ENCODE measurements around the gene GBP2. TPM values are rescaled to one million over a fixed set of nuclear protein-coding genes. Genes with fewer than 3 reads are reported as not detected.

The GBP2 gene, protein sequence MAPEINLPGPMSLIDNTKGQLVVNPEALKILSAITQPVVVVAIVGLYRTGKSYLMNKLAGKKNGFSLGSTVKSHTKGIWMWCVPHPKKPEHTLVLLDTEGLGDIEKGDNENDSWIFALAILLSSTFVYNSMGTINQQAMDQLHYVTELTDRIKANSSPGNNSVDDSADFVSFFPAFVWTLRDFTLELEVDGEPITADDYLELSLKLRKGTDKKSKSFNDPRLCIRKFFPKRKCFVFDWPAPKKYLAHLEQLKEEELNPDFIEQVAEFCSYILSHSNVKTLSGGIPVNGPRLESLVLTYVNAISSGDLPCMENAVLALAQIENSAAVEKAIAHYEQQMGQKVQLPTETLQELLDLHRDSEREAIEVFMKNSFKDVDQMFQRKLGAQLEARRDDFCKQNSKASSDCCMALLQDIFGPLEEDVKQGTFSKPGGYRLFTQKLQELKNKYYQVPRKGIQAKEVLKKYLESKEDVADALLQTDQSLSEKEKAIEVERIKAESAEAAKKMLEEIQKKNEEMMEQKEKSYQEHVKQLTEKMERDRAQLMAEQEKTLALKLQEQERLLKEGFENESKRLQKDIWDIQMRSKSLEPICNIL
- total RNA-seq: 0.79 and 1.8 TPM in 2 replicates

DNA sequence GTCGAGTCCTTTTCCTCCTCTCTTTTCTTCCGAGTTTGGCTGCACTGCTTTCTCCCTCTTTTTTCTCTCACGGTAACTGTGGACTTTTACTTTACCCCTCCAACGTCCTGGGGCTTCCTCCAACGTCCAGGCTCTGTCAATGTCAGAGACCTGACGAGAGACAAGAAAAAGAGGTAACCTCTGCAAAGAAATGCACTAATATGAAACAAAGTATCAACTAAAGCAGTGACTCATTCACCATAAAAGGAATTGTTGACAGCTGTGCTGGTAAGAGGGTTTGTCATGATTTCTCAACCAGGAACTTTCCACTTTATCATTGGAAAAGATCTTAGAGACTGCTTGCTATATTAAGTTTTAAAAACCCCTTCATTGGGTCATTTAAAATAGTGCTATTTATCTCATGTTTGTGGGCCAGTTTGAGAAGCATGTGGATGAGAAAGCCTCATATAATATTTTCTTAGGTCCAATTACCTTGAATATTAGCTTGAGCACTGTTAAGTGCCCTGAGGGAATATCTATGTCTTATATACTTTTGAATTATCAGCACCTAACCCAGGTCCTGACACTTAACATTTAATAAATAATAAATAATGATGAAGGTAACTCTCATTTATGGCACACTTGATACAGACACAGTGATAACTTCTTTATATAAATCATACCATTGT lies at the start of gene GBP2:
GBP2 (minus strand) TSS at position 202 of the 668 bp plus-strand sequence. CDS start 4,148 bp downstream, outside the sequence.
- FAIRE-seq: no peak
- no peaks in the 10 kb centered on the region for H3K27me3 ChIP-seq (ENCODE audit: control insufficient read depth, insufficient read depth, low read length)
- peak; percentile 89 for DNase-seq (ENCODE audit: low read depth)
- TF ChIP-seq, protein P1, sequence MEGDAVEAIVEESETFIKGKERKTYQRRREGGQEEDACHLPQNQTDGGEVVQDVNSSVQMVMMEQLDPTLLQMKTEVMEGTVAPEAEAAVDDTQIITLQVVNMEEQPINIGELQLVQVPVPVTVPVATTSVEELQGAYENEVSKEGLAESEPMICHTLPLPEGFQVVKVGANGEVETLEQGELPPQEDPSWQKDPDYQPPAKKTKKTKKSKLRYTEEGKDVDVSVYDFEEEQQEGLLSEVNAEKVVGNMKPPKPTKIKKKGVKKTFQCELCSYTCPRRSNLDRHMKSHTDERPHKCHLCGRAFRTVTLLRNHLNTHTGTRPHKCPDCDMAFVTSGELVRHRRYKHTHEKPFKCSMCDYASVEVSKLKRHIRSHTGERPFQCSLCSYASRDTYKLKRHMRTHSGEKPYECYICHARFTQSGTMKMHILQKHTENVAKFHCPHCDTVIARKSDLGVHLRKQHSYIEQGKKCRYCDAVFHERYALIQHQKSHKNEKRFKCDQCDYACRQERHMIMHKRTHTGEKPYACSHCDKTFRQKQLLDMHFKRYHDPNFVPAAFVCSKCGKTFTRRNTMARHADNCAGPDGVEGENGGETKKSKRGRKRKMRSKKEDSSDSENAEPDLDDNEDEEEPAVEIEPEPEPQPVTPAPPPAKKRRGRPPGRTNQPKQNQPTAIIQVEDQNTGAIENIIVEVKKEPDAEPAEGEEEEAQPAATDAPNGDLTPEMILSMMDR (IDR thresholded peaks at IDR 0.05; ENCODE audit: insufficient read depth, low read length, severe bottlenecking): no peak
- H3K36me3 ChIP-seq (ENCODE audit: control insufficient read depth, insufficient read depth, low read length): no peaks in the 10 kb centered on the region
- H3K4me3 ChIP-seq (ENCODE audit: low read depth, low read length): peak within 1 kb of the TSS; percentile 3

DNA sequence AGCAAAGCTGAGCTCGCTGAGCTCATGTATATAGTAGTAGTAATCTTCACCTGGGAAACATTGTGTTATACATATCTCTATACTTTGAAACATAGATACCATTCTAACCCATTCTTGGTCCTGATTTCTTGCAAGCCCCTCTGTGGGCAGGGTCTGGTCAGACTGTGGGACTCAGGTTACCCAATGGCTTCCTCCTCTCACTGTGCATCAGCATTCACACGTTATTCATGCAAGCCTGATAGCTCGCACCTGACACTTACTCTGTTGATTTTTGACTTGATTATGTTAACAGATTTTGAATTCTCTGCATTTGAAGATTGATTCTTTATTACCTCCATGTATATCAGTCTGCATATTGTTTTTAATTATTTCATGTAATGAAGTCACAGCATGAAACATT lies 48.6 kb upstream of the GBP2 start:
- H3K4me3 ChIP-seq (ENCODE audit: low read depth, low read length): no peak overlapping the region
- H3K36me3 ChIP-seq (ENCODE audit: control insufficient read depth, insufficient read depth, low read length): no peaks in the 10 kb centered on the region
- TF ChIP-seq, protein P1 (IDR thresholded peaks at IDR 0.05; ENCODE audit: insufficient read depth, low read length, severe bottlenecking): no peak
- FAIRE-seq: no peak
- H3K27me3 ChIP-seq (ENCODE audit: control insufficient read depth, insufficient read depth, low read length): no peaks in the 10 kb centered on the region
- no peak for DNase-seq (ENCODE audit: low read depth)

DNA sequence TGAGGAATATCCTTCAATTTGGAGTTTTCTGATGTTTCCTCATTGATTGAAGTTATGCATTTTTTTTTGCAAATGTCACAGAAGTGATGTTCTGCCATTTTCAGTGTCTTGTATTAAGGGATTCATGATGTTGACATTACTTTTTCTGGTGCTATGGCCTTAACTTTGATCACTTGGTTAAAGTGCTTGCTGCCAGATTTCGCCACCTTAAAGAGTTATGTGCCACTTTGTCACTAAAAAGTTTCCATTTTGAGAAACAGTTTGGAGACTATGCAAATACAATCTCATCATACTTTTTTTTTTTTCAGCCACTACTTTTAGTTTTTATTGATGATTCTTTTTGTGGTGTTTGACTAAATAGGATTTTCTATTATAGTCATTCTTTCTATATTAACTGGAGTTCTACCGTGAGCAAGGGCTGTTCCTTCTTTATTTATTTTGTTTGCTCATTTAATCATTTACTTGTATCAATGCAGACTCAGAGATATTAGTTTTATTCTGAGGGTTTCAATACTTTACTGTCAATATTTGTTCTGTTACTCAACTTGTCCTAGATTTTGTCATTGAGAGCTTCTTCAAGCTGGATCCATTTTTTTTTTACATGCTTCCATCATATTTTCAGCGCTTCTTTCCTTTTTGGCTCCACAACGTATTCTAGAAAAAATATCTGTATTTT lies 46.7 kb upstream of the GBP2 start:
- TF ChIP-seq, protein P1 (IDR thresholded peaks at IDR 0.05; ENCODE audit: insufficient read depth, low read length, severe bottlenecking): no peak
- Histone ChIP-seq H3K4me3 (ENCODE audit: low read depth, low read length) (no peak overlapping the region), H3K36me3 (ENCODE audit: control insufficient read depth, insufficient read depth, low read length) (no peaks in the 10 kb centered on the region), H3K27me3 (ENCODE audit: control insufficient read depth, insufficient read depth, low read length) (no peaks in the 10 kb centered on the region)
- DNase-seq (ENCODE audit: low read depth): no peak
- no peak for FAIRE-seq

DNA sequence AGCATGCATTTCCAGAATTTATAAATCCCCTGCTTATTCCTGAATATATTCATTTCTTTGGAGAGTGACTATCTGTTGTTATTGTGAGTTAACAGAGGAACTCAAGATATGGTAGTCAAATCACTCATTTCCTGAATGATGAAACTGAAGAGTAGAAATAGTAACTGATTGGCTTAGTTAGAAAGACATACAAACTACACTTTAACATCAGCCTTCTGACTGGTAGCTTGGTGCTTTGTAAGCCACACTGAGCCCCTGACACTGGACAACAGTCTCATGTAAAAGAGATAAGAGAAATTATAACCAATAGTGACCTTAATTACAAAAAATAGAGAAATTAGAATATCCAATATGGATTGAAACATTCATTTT lies 45.1 kb upstream of the GBP2 start:
- Histone ChIP-seq H3K4me3 (ENCODE audit: low read depth, low read length) (no peak overlapping the region), H3K36me3 (ENCODE audit: control insufficient read depth, insufficient read depth, low read length) (no peaks in the 10 kb centered on the region), H3K27me3 (ENCODE audit: control insufficient read depth, insufficient read depth, low read length) (no peaks in the 10 kb centered on the region)
- no peak for FAIRE-seq
- peak; percentile 13 for DNase-seq (ENCODE audit: low read depth)
- TF ChIP-seq, protein P1 (IDR thresholded peaks at IDR 0.05; ENCODE audit: insufficient read depth, low read length, severe bottlenecking): no peak

DNA sequence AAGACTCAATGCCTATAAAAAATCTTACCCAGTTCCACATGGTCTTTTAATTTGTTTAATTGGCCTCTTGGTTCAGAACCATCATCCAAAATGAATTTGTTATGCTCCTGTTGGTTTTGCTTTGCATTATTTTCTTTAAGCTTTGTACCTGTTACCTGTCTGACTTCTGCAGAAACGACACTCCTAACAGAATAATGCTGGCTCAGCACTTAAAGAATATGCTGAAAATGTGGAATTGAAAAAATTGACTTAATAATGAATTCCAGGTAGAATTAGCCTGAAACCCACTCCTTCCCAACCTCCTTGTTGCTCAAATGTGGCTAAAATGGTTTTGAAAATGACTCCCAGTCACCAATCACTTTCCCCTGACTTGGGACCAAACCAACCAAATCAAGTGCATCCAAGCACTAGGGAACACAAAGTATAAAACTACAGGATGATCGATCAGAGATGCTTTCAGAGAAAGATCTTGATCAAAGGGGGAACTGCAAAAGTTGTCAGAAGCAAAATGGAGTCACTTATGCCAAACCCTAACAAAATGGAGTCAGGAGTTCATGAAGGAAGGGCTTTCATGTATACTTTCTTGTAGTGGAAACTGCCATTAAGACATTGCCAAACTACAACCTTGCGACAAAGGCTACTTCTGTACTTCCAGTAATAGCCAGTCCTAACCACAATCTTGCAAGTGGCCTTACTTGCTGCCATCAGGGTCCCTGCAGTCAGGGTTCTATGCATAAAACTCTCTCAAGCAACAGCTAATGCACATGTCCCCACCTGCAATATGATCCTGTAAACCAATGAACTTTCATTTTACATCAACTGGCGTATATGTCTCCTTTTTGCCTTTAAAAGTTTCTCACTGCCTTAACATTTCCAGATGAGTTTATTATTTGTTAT lies 44.5 kb upstream of the GBP2 start:
- no peak for FAIRE-seq
- H3K36me3 ChIP-seq (ENCODE audit: control insufficient read depth, insufficient read depth, low read length): no peaks in the 10 kb centered on the region
- H3K4me3 ChIP-seq (ENCODE audit: low read depth, low read length): no peak overlapping the region
- DNase-seq (ENCODE audit: low read depth): no peak
- no peaks in the 10 kb centered on the region for H3K27me3 ChIP-seq (ENCODE audit: control insufficient read depth, insufficient read depth, low read length)
- TF ChIP-seq, protein P1 (IDR thresholded peaks at IDR 0.05; ENCODE audit: insufficient read depth, low read length, severe bottlenecking): no peak

Measured in bronchial epithelial cell (primary cell).